ENCODE results near the gene ANKDD1A. TPM values are rescaled to one million over a fixed set of nuclear protein-coding genes. Genes with fewer than 3 reads are reported as not detected.

The ANKDD1A gene
- total RNA-seq, 1 experiment from 2014 or later, result 6.8 TPM

DNA sequence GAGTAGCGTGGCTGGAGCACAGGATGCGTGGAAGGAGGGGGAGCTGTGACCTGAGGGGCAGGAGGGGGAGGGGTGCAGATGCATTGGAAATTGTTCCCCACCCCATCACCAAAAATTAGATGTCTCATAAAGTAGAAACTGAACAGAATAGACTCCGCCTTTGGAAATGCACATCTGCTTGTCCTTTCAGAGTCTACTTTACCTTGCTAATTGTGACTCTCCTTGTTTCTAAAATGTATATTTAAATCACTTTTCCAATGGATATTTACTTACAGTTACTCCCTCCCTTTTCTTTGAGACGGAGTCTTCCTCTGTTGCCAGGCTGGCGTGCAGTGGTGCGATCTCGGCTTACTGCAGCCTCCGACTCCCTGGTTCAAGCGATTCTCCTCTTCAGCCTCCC lies 47.4 kb downstream of the ANKDD1A start:
- Histone ChIP-seq H3K27me3 (ENCODE audit: control insufficient read depth, insufficient read depth, low read length) (no peaks in the 10 kb centered on the region), H3K4me3 (ENCODE audit: low read depth in 2 of 2, low read length in 2 of 2) (no peak overlapping the region), H3K36me3 (ENCODE audit: control insufficient read depth, insufficient read depth, low read length) (peaks cover 16% of the 10 kb centered on the region), H3K4me1 (ENCODE audit: control insufficient read depth, insufficient read depth, low read length) (no peaks in the 10 kb centered on the region), H3K9me3 (ENCODE audit: control insufficient read depth, insufficient read depth, low read depth, low read length) (no peaks in the 10 kb centered on the region), H3K27ac (ENCODE audit: low read length) (no peak overlapping the region)
- POLR2A ChIA-PET, result no interaction called here
- TF ChIP-seq, protein P1, sequence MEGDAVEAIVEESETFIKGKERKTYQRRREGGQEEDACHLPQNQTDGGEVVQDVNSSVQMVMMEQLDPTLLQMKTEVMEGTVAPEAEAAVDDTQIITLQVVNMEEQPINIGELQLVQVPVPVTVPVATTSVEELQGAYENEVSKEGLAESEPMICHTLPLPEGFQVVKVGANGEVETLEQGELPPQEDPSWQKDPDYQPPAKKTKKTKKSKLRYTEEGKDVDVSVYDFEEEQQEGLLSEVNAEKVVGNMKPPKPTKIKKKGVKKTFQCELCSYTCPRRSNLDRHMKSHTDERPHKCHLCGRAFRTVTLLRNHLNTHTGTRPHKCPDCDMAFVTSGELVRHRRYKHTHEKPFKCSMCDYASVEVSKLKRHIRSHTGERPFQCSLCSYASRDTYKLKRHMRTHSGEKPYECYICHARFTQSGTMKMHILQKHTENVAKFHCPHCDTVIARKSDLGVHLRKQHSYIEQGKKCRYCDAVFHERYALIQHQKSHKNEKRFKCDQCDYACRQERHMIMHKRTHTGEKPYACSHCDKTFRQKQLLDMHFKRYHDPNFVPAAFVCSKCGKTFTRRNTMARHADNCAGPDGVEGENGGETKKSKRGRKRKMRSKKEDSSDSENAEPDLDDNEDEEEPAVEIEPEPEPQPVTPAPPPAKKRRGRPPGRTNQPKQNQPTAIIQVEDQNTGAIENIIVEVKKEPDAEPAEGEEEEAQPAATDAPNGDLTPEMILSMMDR (IDR thresholded peaks at IDR 0.05), result no peak
- TF ChIP-seq SIN3A (IDR thresholded peaks at IDR 0.05; ENCODE audit: borderline replicate concordance, insufficient read depth, low read depth, low read length) (no peak), POLR2AphosphoS5 (IDR thresholded peaks at IDR 0.05; ENCODE audit: low read depth, low read length) (no peak), TCF7L2 (IDR thresholded peaks at IDR 0.05; ENCODE audit: low read depth, low read length) (no peak)
- TF ChIP-seq, protein P2, sequence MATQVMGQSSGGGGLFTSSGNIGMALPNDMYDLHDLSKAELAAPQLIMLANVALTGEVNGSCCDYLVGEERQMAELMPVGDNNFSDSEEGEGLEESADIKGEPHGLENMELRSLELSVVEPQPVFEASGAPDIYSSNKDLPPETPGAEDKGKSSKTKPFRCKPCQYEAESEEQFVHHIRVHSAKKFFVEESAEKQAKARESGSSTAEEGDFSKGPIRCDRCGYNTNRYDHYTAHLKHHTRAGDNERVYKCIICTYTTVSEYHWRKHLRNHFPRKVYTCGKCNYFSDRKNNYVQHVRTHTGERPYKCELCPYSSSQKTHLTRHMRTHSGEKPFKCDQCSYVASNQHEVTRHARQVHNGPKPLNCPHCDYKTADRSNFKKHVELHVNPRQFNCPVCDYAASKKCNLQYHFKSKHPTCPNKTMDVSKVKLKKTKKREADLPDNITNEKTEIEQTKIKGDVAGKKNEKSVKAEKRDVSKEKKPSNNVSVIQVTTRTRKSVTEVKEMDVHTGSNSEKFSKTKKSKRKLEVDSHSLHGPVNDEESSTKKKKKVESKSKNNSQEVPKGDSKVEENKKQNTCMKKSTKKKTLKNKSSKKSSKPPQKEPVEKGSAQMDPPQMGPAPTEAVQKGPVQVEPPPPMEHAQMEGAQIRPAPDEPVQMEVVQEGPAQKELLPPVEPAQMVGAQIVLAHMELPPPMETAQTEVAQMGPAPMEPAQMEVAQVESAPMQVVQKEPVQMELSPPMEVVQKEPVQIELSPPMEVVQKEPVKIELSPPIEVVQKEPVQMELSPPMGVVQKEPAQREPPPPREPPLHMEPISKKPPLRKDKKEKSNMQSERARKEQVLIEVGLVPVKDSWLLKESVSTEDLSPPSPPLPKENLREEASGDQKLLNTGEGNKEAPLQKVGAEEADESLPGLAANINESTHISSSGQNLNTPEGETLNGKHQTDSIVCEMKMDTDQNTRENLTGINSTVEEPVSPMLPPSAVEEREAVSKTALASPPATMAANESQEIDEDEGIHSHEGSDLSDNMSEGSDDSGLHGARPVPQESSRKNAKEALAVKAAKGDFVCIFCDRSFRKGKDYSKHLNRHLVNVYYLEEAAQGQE (IDR thresholded peaks at IDR 0.05; ENCODE audit: insufficient read depth in 1 of 2, low read depth in 2 of 2, low read length in 1 of 2), result no peak
- CTCF ChIA-PET, result no interaction called here
- intact Hi-C loops (cut with micrococcal nuclease; ENCODE audit: unreplicated experiment), result no loop called here
- ATAC-seq, result no peak
- no TSS peak for BruUV-seq (replicated peaks)
- in situ Hi-C loops (cut with HindIII; ENCODE audit: low pct_unique_long_range_greater_than_20kb, low sequenced_read_pairs), result no loop called here
- no peak for DNase-seq (ENCODE audit: low read depth, low spot score)

- Histone ChIP-seq H3K36me3 (ENCODE audit: control insufficient read depth, insufficient read depth, low read length) (peaks cover 20% of the 10 kb centered on the region), H3K4me3 (ENCODE audit: low read depth in 2 of 2, low read length in 2 of 2) (no peak overlapping the region), H3K4me1 (ENCODE audit: control insufficient read depth, insufficient read depth, low read length) (no peaks in the 10 kb centered on the region), H3K9me3 (ENCODE audit: control insufficient read depth, insufficient read depth, low read depth, low read length) (no peaks in the 10 kb centered on the region), H3K27me3 (ENCODE audit: control insufficient read depth, insufficient read depth, low read length) (no peaks in the 10 kb centered on the region), H3K27ac (ENCODE audit: low read length) (no peak overlapping the region)
- ATAC-seq (no peak), DNase-seq (ENCODE audit: low read depth, low spot score) (no peak)
- in situ Hi-C loops (cut with HindIII; ENCODE audit: low pct_unique_long_range_greater_than_20kb, low sequenced_read_pairs) (no loop called here), intact Hi-C loops (cut with micrococcal nuclease; ENCODE audit: unreplicated experiment) (no loop called here)
- POLR2A ChIA-PET, result interaction anchor here (0.5 to 0.6 kb wide), 2 partner anchors 27 to 40 kb away, joined by 3 to 4 read pairs; no protein-coding TSS in a partner anchor
- no TSS peak for BruUV-seq (replicated peaks)
- CTCF ChIA-PET, result no interaction called here
- TF ChIP-seq SIN3A (IDR thresholded peaks at IDR 0.05; ENCODE audit: borderline replicate concordance, insufficient read depth, low read depth, low read length) (no peak), POLR2AphosphoS5 (IDR thresholded peaks at IDR 0.05; ENCODE audit: low read depth, low read length) (no peak), TCF7L2 (IDR thresholded peaks at IDR 0.05; ENCODE audit: low read depth, low read length) (no peak)
- TF ChIP-seq, protein P1 (IDR thresholded peaks at IDR 0.05), result no peak
- TF ChIP-seq, protein P2 (IDR thresholded peaks at IDR 0.05; ENCODE audit: insufficient read depth in 1 of 2, low read depth in 2 of 2, low read length in 1 of 2), result no peak
Measured at GRCh38 chr15:64960153-64960552, 48.5 kb downstream of the ANKDD1A start.

Data from Panc1 (cell line).